VCaP (cell line): ENCODE data around the gene MAP7D3.

Source experiments
- H3K27ac ChIP-seq: fragments of 450-650 bp; 2 replicates; pipeline ENCODE4 v1.5.1; 2017
- TF ChIP-seq, protein P1 (sequence below): fragments of 450-650 bp; conservative IDR thresholded peaks from 2 replicates; pipeline ENCODE4 v1.5.1; 2017; ENCODE audit warnings: mild to moderate bottlenecking, moderate library complexity

Gene MAP7D3

DNA sequence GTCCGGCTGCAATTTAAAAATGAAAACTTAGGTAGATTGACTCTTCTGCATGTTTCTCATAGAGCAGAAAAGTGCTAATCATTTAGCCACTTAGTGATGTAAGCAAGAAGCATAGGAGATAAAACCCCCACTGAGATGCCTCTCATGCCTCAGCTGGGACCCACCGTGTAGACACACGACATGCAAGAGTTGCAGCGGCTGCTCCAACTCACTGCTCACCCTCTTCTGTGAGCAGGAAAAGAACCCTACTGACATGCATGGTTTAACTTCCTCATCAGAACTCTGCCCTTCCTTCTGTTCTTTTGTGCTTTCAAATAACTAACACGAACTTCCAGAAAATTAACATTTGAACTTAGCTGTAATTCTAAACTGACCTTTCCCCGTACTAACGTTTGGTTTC is 41.0 kb downstream of the MAP7D3 start:
- no peak overlapping the region for H3K27ac ChIP-seq

DNA sequence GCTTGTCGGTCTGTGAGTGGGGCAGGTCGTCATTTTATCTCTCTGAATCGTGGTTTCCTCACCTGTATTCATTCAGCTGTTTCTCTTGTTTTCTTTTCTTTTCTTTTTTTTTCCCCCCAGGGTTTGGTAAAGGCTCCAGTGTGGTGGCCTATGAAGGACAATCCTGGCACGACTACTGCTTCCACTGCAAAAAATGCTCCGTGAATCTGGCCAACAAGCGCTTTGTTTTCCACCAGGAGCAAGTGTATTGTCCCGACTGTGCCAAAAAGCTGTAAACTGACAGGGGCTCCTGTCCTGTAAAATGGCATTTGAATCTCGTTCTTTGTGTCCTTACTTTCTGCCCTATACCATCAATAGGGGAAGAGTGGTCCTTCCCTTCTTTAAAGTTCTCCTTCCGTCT is 41.4 kb downstream of the MAP7D3 start:
- no peak overlapping the region for H3K27ac ChIP-seq
- TF ChIP-seq, protein P1, sequence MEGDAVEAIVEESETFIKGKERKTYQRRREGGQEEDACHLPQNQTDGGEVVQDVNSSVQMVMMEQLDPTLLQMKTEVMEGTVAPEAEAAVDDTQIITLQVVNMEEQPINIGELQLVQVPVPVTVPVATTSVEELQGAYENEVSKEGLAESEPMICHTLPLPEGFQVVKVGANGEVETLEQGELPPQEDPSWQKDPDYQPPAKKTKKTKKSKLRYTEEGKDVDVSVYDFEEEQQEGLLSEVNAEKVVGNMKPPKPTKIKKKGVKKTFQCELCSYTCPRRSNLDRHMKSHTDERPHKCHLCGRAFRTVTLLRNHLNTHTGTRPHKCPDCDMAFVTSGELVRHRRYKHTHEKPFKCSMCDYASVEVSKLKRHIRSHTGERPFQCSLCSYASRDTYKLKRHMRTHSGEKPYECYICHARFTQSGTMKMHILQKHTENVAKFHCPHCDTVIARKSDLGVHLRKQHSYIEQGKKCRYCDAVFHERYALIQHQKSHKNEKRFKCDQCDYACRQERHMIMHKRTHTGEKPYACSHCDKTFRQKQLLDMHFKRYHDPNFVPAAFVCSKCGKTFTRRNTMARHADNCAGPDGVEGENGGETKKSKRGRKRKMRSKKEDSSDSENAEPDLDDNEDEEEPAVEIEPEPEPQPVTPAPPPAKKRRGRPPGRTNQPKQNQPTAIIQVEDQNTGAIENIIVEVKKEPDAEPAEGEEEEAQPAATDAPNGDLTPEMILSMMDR = no peak

More for the DNA sequence above, 41.0 kb downstream of the MAP7D3 start:
- TF ChIP-seq, protein P1 = no peak

DNA sequence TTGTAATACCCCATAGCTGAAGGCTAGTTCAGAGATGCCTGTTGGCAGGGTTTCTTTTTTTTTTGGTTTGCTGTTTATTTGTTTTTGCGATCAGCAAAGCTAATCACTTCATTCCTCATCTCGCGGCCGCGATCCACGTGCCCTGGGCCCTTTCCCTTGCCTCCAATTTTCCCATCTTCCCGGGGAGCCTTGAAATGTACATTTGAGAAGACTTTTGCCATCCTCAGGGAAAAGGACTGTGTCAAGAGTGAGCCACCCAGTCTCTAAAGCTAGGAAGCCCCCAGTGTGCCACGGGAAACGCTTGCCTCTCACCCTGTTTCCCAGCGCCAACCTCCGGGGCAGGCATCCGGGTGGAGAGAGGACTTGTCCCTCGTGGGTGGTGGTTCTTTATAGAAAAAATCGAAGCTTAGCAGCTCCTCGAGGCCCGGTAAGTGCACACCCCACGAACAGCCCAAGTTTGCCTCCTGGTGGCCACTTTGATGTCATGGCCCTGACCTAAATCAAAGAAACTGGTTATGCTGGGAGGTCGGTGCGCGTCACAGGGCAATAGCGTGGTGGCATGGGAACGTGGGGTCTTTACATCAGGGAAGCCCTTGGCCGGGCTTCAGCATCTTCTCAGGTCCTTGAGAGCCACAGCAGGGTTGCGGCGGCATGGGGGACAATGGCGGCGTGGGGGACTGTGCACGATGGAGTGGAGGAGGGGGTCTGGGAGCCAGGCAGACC is 42.0 kb downstream of the MAP7D3 start:
- H3K27ac ChIP-seq = no peak overlapping the region
- TF ChIP-seq, protein P1 = peak; percentile 71

DNA sequence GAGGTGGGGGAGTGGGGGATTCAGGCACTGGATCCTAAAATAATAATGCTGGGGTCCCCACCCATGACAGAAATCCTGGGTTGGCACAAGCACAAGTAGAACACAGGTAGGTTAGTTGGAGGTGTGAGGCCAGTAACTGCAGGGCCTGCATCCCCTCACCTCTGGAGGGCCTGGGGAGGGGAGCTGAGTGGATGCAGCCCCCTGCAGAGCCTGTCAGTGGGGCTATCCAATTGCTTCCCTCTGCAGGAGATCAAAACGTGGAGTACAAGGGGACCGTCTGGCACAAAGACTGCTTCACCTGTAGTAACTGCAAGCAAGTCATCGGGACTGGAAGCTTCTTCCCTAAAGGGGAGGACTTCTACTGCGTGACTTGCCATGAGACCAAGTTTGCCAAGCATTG is 43.7 kb downstream of the MAP7D3 start:
- H3K27ac ChIP-seq = no peak overlapping the region
- TF ChIP-seq, protein P1 = no peak

DNA sequence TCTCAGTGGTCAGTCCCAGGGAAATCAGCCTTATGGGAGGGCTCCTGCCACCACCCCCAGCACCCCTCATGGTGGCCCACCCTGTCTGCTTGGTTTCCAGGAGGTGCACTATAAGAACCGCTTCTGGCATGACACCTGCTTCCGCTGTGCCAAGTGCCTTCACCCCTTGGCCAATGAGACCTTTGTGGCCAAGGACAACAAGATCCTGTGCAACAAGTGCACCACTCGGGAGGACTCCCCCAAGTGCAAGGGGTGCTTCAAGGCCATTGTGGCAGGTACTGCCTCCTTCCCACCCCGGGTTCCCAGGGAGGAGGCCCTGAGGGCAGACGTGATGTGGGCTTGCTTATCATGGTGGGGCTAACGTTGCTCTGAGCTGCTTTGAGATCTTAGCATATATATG is 44.3 kb downstream of the MAP7D3 start:
- no peak overlapping the region for H3K27ac ChIP-seq
- TF ChIP-seq, protein P1 = no peak

DNA sequence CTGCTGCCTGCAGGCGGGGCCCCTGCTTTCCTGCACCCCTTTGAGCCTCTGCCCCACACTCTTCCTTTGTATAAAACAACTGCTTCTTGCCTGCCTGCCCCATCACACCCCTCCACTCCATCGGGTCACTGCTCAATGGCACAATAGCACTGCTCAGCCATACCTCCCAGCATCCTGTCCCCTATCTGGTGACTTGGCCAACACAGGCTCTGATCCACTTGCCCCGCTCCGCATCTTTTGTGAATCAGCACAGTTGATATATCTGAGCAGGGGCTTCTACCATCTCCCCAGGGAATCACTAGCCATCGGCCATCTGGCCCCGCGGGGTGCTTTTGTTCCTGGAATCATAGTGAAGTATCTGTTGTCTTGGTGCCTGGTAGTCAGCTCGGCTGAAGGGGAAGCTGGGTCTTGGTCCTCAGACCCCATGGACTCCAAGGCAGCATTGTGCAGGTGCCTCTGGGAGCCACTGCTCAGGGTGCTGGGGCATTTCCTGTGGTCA is 45.3 kb downstream of the MAP7D3 start:
- no peak overlapping the region for H3K27ac ChIP-seq
- TF ChIP-seq, protein P1 = no peak

DNA sequence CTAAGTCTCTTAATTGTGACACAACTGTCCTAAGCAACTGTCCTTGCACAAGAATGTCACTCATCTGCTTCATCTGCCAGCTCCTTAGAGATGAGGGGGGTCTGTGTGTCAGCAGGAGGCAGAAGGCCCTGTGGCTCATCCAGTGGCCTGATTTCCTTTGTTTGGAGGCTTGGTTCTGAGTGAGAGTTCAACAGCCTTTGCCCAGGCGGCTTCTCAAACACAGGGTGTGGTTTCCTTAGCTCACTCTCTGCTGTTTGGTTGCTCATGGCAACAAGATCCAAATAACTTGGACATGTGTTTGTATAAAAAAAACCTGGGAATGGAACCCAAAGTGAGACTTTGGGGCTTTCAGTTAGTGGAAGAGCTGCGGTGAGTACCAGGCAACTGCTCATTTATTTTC is 46.6 kb downstream of the MAP7D3 start:
- H3K27ac ChIP-seq = no peak overlapping the region
- TF ChIP-seq, protein P1 = no peak
